BLaER1 (cell line): Measurements from ENCODE around the gene ETFA.
"Not testable (repeated sequence)": the region's sequence is repeated elsewhere in the genome, so short reads cannot be mapped to it uniquely, and the experiment has no call there.

Experiments used
- H3K27ac ChIP-seq: shearing (Covaris generic); formaldehyde crosslinking; 2 replicates; pipeline ENCODE4 v1.8.1; 2022
- H3K27me3 ChIP-seq: shearing (Covaris generic); formaldehyde crosslinking; 2 replicates; pipeline ENCODE4 v1.8.1; 2022
- H3K36me3 ChIP-seq: shearing (Covaris generic); formaldehyde crosslinking; 2 replicates; pipeline ENCODE4 v1.8.1; 2022
- H3K4me1 ChIP-seq: shearing (Covaris generic); formaldehyde crosslinking; 2 replicates; pipeline ENCODE4 v1.8.1; 2022
- H3K4me2 ChIP-seq: shearing (Covaris generic); formaldehyde crosslinking; 2 replicates; pipeline ENCODE4 v1.8.1; 2022
- H3K4me3 ChIP-seq: shearing (Covaris generic); formaldehyde crosslinking; 2 replicates; pipeline ENCODE4 v1.8.1; 2022
- H3K9ac ChIP-seq: shearing (Covaris generic); formaldehyde crosslinking; 2 replicates; pipeline ENCODE4 v1.8.1; 2022
- H3K9me3 ChIP-seq: shearing (Covaris generic); formaldehyde crosslinking; 2 replicates; pipeline ENCODE4 v1.8.1; 2022
- H4K20me1 ChIP-seq: shearing (Covaris generic); formaldehyde crosslinking; 2 replicates; pipeline ENCODE4 v1.8.1; 2022
- Cebpa-rat ChIP-seq: shearing (Covaris generic); IDR thresholded peaks from 2 replicates; pipeline ENCODE4 v1.8.1; 2022

ETFA gene

DNA sequence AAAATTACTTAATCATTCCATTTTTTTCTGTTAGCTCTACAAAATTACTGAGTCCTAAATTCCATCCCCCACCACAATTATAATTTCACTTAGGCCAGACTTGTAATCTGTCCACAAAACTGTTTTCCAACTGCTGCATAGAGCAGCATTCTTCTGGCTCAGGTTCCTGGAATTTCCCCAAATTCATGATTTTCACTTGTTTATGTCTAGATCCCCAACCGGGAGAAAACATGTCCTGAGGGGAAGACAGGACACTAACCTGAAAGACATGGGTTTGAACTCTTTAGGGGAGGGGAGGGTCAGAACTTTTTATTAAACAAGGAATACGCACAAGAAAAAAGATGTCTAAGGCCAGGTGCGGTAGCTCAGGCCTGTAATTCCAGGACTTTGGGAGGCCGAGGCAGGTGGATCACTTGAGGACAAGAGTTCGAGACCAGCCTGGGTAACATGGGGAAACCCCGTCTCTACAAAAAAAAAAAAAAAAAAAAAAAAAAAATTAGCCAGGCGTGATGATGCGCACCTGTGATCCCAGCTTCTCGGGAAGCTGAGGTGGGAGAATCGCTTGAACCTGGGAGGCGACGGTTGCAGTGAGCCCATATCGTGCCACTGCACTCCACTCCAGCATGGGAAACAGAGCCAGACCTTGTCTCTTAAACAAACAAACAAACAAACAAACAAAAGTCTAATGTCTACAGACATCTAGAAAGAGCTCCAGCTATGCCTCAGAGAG is 1.5 kb downstream of the ETFA start:
- H3K4me2 ChIP-seq: peak overlapping the region; percentile 83
- TF ChIP-seq Cebpa-rat: no peak
- no peaks in the 10 kb centered on the region for H3K27me3 ChIP-seq
- peak overlapping the region; percentile 95 for H3K4me3 ChIP-seq
- H3K36me3 ChIP-seq: peaks cover 17% of the 10 kb centered on the region; the same call in 1 of the 2 replicates
- H3K27ac ChIP-seq: no peak overlapping the region
- H3K9ac ChIP-seq: peak overlapping the region; percentile 94
- H4K20me1 ChIP-seq: peaks cover 56% of the 10 kb centered on the region
- H3K4me1 ChIP-seq: peaks cover 24% of the 10 kb centered on the region
- H3K9me3 ChIP-seq: peaks cover 4% of the 10 kb centered on the region

DNA sequence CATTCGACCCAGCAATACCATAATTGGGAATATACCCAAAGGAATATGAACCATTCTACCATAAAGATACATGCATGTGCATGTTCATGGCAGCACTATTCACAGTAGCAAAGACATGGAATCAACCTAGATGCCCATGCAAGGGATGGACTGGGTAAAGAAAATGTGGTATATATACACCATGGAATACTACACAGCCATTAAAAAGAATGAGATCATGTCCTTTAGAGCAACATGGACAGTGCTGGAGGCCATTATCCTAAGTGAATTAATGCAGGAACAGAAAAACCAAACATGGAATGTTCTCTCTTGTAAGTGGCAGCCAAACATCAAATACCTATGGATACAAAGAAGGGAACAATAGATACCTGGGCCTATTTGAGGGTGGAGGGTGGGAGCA is 7.4 kb downstream of the ETFA start:
- TF ChIP-seq Cebpa-rat: no peak
- Histone ChIP-seq H3K27ac (no peak overlapping the region), H3K9me3 (peaks cover 14% of the 10 kb centered on the region), H3K36me3 (peaks cover 27% of the 10 kb centered on the region; the same call in 1 of the 2 replicates), H3K4me2 (no peak overlapping the region), H4K20me1 (peaks cover 100% of the 10 kb centered on the region), H3K27me3 (no peaks in the 10 kb centered on the region), H3K4me1 (no peaks in the 10 kb centered on the region), H3K9ac (no peak overlapping the region), H3K4me3 (no peak overlapping the region)

DNA sequence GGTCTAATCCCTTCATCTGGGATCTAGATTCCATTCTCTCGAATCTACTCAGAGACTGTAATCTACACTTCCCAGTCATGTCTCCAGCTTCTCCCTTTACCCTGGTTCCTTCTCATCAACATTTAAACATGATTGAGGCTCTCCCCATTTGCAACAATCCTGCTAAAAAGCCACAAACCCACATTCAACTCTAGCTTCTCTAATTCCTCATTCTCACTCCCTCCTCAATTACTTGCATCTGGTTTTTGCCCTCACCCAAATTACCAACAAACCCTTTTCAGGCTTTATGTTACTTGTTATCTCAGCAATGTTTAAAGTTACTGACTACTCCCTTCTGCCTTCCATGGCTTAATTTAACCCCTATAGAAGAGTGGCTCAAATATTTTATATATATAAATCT is 11.5 kb downstream of the ETFA start:
- H3K9me3 ChIP-seq: peaks cover 11% of the 10 kb centered on the region
- H4K20me1 ChIP-seq: peaks cover 100% of the 10 kb centered on the region
- no peak overlapping the region for H3K27ac ChIP-seq
- H3K27me3 ChIP-seq: no peaks in the 10 kb centered on the region
- H3K4me1 ChIP-seq: no peaks in the 10 kb centered on the region
- no peak for TF ChIP-seq Cebpa-rat
- H3K4me2 ChIP-seq: no peak overlapping the region
- H3K4me3 ChIP-seq: no peak overlapping the region
- H3K9ac ChIP-seq: no peak overlapping the region
- H3K36me3 ChIP-seq: peaks cover 15% of the 10 kb centered on the region

DNA sequence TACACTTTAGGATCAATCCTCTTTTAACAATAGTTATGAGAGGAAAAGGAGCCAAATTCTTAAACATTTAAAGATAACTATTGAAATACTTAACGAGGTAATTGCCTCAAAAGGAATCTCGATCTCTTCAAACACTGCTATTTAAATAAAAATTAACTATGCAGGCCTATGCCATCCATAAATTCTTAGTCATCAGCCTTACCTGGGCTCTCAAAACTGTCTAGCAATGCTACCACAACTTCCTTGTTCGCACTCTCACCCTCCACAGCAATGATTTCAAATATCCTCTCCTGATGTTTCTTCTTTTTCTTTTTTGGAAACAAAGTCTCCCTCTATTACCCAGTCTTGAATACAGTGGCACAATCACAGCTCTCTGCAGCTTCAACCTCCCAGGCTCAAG is 12.3 kb downstream of the ETFA start:
- H3K4me2 ChIP-seq: no peak overlapping the region
- no peak for TF ChIP-seq Cebpa-rat

DNA sequence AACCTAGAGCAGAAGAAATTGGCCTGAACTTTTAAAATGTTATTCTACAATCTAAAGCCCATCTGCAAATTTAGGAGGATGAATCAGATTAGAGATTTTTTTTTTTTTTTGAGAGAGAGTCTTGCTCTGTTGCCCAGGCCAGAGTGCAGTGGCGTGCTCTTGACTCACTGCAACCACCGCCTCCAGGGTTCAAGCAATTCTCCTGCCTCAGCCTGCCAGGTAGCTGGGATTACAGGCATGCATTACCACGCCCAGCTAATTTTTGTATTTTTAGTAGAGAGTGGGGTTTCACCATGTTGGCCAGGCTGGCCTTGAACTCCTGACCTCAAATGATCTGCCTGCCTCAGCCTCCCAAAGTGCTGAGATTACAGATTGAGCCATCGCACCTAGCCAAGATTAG is 13.3 kb downstream of the ETFA start:
- H3K4me3 ChIP-seq, H3K9ac ChIP-seq, H3K27ac ChIP-seq, H3K4me2 ChIP-seq, H3K27me3 ChIP-seq, H3K4me1 ChIP-seq, H3K9me3 ChIP-seq: not testable (repeated sequence)
- Histone ChIP-seq H4K20me1 (peaks cover 100% of the 10 kb centered on the region), H3K36me3 (peaks cover 11% of the 10 kb centered on the region)

More for the DNA sequence above, 12.3 kb downstream of the ETFA start:
- H3K27ac ChIP-seq: no peak overlapping the region
- H3K4me1 ChIP-seq: no peaks in the 10 kb centered on the region
- H3K36me3 ChIP-seq: peaks cover 14% of the 10 kb centered on the region
- H3K9ac ChIP-seq: no peak overlapping the region
- H3K9me3 ChIP-seq: 0 out of 2 replicates have a peak, but pooled peaks cover 3% of the 10 kb centered on the region
- no peaks in the 10 kb centered on the region for H3K27me3 ChIP-seq
- peaks cover 100% of the 10 kb centered on the region for H4K20me1 ChIP-seq
- no peak overlapping the region for H3K4me3 ChIP-seq

DNA sequence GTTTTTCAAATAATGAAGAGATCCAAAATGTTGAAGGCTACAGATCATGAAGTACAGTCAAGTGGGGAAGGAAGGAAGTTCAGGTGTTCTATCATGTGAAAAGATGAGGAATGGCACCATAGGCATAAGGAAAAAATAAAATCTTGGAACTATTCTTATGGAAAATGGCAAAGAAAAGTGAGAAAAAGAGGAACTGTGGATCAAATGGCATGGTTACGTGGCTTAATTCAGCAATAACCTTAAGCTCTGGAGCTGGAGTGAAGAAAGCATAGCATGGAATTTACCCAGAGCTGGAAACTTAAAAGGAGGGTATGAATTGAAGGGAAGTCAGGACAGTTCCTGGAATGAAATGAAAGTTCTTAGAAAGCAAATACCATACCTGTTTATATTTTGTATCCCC is 14.4 kb downstream of the ETFA start:
- no peak overlapping the region for H3K9ac ChIP-seq
- peaks cover 20% of the 10 kb centered on the region for H3K36me3 ChIP-seq
- no peak overlapping the region for H3K4me2 ChIP-seq
- H3K4me1 ChIP-seq: no peaks in the 10 kb centered on the region
- no peaks in the 10 kb centered on the region for H3K9me3 ChIP-seq
- no peaks in the 10 kb centered on the region for H3K27me3 ChIP-seq
- no peak overlapping the region for H3K27ac ChIP-seq
- peaks cover 100% of the 10 kb centered on the region for H4K20me1 ChIP-seq
- no peak for TF ChIP-seq Cebpa-rat
- H3K4me3 ChIP-seq: no peak overlapping the region

DNA sequence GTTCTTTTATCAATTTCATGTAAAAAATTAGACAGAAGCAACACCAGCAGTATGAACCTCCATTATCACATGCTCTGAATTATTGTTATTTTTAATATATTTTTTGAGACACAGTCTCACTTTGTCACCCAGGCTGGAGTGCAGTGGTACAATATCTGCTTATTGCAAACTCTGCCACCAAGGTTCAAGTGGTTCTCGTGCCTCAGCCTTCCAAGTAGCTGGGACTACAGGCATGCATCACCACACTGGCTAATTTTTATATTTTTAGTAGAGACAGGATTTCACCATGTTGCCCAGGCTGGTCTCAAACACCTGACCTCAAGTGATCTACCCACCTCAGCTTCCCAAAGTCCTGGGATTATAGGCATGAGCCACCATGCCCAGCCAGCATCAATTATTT is 16.8 kb downstream of the ETFA start:
- not testable (repeated sequence) for H3K4me3 ChIP-seq, H3K27me3 ChIP-seq, H3K4me1 ChIP-seq, H3K9ac ChIP-seq, H3K27ac ChIP-seq, H3K4me2 ChIP-seq, H3K9me3 ChIP-seq
- peaks cover 42% of the 10 kb centered on the region for H3K36me3 ChIP-seq
- peaks cover 100% of the 10 kb centered on the region for H4K20me1 ChIP-seq

DNA sequence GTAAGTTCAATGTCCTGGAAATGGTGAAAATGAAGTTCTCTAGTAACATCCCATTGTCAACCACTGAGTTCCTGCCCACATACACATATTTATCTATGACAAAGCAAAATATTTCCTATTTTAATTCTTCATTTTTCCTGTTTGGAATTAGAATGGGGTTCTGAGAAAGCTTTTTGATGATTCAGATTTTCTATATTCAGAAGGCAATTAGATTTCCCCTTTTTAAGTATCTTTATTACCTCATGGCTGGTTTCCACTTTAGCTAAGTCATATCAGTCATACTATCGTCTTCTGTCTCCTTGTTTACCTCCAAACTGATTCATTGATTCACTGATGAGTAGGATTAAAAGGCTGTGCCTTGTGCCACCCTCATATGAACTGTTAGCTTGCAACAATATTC is 17.9 kb downstream of the ETFA start:
- Histone ChIP-seq H3K4me3 (no peak overlapping the region), H3K4me2 (no peak overlapping the region), H3K27me3 (no peaks in the 10 kb centered on the region), H3K36me3 (peaks cover 51% of the 10 kb centered on the region), H4K20me1 (peaks cover 100% of the 10 kb centered on the region), H3K4me1 (no peaks in the 10 kb centered on the region), H3K27ac (no peak overlapping the region), H3K9me3 (no peaks in the 10 kb centered on the region), H3K9ac (no peak overlapping the region)
- no peak for TF ChIP-seq Cebpa-rat

DNA sequence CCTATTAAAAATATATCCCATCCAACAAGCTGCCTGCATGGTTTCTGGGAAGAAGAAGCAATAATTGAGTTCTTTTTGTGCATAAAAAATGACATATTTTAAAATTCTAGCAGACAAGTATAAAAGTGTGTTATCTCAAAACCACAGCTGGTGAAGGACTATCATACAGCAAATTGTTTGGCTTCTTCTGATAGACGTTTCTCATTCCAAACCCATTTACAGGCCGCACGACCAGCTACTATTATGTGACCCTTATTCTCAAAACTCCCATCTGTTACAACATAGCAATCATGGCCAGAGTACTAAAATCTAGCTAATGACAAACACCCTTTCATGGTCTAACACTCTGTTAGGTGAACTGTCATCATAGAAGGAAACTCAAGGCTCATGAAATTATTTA is 21.7 kb downstream of the ETFA start:
- no peak overlapping the region for H3K27ac ChIP-seq
- no peaks in the 10 kb centered on the region for H3K27me3 ChIP-seq
- peaks cover 66% of the 10 kb centered on the region for H4K20me1 ChIP-seq
- no peak overlapping the region for H3K4me2 ChIP-seq
- H3K36me3 ChIP-seq: peaks cover 72% of the 10 kb centered on the region
- no peak overlapping the region for H3K9ac ChIP-seq
- H3K4me3 ChIP-seq: no peak overlapping the region
- H3K9me3 ChIP-seq: no peaks in the 10 kb centered on the region
- TF ChIP-seq Cebpa-rat: no peak
- H3K4me1 ChIP-seq: peaks cover 7% of the 10 kb centered on the region; the same call in 1 of the 2 replicates

DNA sequence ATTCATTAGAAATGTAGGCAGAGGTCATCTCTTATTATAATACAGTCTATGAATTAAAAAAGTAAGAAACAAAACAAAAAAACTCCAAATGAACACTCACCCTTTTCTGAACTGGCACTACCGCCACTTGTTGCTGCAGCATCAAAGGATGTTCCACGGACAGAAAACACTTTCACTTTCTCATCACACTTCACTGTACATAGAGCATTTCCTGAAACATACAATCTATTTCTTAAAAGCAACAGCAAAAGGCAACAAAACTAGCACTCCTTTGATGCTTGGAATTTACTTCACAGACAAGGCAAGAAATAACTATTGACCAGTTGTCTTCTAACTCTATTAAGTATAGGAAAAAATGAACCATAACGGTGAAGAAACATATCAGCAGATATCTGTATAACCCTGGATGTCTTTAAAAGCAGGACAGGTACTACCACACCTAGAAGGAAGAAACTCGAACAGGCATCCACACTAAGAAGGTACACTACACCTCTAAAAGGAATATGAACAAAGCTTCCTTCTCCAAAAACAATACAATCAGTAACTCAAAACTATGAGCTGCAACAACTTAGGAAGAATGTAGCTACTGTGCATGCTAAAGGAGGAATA is 24.9 kb downstream of the ETFA start:
- Histone ChIP-seq H3K27me3 (no peaks in the 10 kb centered on the region), H3K4me2 (peak overlapping the region; percentile 67), H3K9me3 (no peaks in the 10 kb centered on the region), H3K4me1 (peaks cover 15% of the 10 kb centered on the region; the same call in 1 of the 2 replicates), H4K20me1 (peaks cover 34% of the 10 kb centered on the region), H3K27ac (no peak overlapping the region), H3K9ac (no peak overlapping the region), H3K36me3 (peaks cover 84% of the 10 kb centered on the region), H3K4me3 (peak overlapping the region; percentile 30; the same call in 1 of the 2 replicates)
- TF ChIP-seq Cebpa-rat: no peak
